Cerebellar cortex (tissue), 1 donor: ENCODE results near the gene MSANTD2.

ENCODE experiments used
- DNase-seq: peaks from one replicate; pipeline ENCODE4 v3.0.0-alpha.2; 2015; ENCODE audit warnings: low spot score

Gene MSANTD2

DNA sequence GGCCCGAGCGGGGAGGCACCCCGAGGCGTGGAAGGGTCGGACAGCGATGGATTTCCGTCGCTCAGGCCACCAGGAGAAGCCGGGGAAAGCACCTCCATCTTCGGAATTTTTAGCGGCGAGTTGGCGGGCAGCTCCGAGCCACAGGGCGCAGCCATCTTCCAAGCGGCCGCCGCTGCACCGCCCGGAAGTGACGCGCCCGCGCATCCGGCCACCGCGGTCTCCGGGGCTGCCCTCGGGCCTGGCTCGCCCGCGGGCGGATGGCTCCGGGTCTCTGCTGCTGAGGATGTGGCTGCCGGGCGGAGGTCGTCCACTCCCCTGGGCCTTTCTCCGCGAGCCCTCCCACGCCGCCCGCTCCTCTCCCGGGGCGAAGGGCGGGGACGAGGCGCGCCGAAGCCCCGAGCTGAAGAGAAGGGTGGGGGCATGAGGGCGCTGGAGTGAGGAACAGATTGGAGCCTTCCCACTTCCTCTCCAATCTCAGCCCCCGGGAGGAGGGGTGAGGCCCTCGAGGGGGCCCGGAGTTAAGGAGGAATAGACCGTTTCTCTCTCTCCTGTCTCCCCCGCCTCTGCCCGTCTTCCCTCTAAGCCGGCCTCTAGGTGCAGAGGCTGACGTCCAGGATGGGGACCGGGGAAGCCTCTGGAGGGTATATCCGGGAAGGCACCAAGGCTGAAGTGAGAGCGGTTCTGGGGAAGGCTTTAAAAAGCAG, at the start of gene MSANTD2:
MSANTD2 (minus strand) TSS at position 181 of the 704 bp plus-strand sequence; CDS start at position 155, 26 bp downstream.
- DNase-seq: peak; percentile 88

DNA sequence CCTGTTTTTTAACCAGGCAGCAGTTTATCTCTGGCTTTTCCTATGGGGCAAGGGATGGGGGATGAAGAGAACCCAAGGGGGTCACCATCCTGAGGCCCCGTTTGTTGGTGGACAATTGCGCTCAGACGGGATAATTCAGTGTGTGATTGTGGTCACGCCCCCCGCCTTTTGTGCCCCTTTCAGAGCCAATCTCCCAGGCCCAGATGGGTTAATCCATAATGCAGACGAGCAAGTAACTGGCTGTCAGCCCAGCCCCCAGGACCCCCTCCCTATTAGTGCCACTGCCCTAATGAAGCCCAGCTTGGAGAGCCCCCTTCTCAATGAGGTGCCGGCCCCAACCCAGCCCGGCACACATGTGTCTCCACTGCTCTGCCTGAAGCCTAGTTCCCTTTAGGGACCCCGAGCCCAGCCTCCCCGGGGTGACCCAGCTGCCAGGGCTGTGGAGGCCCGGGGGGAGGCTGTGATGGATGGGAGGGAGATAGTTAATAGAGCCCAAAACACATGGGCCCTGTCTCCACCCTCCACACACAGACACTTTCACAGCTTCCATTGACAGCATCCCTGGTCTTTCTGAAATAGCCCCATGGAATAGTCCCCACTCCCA, 46.0 kb upstream of the MSANTD2 start:
- DNase-seq: no peak

DNA sequence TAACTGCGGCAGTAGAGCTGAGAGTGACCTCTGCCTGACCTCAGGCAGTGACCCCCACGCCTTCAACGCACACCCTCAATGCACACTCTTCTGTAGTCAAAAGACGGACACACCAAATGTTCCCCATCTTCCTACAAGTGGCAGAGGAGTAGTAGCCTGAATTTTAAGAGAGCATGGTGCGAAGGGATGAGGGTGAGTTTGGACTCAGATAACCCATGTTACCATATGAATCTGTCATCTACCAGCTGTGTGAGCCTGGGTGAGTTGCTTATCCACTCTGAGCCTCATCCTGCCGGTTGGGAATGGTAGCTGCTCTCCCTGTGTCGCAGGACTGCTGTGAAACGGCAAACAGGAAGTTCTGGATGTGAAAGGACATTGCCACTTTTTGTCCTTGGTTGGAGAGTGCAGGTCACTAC, 44.5 kb upstream of the MSANTD2 start:
- DNase-seq: no peak

DNA sequence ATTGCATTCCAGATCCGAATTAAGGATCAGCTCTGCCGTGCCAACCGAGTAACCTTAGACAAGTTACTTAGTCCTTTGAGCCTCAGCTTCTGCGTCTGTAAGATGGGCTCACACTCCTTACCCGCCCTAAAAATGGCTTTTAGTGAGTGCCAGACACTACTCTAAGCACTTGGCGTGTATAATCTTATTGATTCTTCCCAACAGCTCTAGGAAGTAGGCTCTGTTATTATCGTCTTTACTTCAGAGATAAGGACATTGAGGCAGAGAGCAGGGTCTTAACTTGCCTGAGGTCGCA, 43.4 kb upstream of the MSANTD2 start:
- no peak for DNase-seq

DNA sequence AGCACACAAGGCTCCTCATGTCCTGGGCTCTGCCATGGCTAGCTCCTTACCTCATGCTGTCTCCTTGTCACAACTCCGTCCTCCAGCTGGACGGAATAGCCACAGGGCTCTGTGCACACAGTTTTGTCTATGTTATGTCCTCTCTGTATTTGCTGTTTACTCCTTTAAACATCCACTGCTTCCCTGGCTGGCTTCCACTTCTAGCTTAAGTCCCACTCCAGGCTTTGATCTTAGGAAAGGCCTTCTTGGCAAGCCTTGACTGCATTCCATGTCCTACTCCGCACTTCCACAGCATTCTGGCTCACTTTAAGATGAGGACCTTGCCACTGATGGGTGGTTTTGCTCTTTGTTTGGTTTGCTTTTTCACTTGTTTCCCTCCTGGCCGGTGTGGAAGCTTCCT, 42.1 kb upstream of the MSANTD2 start:
- no peak for DNase-seq

DNA sequence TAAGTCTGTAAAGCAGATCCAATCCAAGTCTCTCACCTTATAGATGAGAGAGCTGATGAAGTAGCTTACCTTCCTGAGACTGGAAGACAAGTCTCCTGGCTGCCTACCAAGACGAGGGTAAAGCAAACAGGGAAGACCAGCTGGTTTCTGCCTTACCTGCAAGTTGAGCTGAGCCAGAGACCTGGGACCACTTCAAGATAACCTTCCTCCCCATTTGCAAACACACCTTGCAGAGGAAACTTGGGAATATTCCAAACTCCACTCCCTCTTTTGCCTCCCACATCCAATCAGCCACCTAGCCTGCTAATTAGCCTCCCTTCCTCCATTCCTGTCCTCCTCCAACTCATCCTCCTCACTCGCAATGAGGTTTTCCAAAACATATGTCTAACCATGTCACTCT, 41.6 kb upstream of the MSANTD2 start:
- DNase-seq: no peak

DNA sequence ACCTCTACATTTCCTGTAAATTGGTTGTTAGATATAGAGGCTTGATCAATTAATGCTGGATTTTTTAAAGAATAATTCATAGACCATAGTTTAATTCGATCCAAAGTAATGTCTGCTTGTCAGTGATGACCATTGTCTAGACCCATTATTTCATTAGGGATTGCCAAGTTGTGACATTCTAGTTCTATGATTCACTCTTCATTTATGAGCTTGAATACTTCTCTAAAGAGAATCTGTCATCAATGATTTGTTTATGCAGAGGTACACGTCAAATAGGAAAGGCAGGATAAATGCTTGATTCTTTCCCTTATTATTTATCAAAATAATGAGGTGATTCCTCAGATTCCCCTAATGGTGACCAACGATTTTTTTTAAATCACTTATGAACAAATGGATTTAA, 41.0 kb upstream of the MSANTD2 start:
- DNase-seq: no peak

DNA sequence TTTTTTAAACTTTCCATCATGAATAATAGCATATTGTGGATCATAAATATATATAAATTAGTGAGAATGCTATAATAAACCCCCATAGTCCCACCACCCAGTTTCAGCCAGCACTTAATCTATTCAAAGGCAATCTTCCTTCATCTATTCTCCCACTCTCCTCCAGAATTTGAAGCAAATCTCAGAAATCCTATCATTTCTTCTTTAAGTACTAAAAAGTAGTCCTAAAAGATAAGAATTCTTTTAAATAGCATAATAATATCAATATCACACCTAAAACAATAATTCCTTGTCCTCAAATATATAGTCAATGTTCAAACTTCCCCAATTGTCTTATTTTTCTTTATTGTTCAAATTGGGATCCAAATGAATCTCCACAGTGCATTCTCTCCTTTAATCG, 40.5 kb upstream of the MSANTD2 start:
- DNase-seq: no peak

DNA sequence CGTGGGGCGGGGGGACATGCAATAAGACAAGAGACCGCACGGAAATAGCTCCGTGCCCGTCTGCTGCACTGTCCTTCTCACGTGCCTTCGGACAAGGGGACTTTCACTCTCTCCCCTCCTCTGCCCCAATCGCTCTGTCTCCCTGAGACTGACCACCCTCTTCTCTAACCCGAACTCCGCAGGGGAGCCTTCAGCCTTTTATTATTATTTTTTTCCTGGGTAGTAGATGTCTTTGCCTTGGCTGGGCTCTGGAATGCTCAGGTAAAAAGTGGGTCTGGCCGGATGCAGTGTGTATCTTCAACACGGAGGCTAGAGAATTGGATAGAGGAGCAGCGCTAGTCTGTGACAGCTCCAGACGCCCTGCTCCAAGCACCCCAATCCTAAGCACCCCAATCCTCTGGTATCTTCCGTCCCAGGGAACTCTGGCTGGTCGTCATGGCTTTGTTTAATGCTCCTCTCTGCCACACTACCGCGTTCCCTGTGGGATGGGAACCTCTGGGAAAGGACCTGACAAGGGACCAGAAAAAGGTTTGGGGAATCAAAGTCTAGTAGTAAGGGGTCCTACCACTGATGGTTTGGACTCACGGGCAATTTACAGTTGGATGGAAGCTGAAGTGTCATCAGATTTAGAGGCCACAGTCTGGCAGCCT, 39.9 kb upstream of the MSANTD2 start:
- DNase-seq: no peak

DNA sequence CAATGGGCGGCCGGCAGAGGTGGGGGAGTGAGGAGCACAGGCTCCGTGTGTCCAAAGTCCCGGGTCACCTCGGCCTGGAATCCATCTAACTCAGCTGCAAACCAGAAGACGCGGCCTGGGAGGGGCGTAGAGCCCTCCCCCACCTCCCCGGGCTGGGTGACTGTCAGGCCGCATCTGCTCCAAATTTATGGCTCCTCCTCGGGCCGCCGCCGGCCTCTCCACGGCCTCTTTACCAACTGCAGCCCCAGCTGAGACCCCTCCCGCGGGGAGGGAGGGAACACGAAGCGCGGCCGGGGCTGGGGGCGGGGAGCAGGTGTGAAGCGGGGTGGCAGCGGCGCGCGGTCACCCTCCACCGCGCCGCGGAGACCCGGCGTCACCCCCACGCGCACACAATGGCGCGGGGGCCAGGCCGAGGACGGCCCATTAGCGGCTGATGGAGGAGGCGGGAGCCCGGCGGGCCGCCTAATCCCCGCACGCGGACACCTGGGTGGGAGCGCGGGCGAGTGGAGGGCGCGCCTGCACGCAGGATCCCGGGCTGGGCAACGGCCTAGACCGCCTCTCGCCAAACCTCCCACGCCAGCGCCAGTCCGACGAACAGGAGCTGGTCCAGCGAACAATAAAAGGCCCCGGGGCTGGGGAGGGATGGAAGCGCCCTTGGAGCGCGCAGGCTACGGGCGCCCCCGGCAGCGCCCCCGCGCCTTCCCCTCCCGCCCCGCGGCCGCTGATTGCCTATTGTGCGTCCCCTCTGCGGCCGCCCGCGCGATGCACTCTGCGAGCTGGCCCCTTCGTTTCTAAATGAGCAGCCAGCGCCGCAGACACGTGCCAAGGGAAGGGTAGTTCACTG, 39.1 kb upstream of the MSANTD2 start:
- no peak for DNase-seq

DNA sequence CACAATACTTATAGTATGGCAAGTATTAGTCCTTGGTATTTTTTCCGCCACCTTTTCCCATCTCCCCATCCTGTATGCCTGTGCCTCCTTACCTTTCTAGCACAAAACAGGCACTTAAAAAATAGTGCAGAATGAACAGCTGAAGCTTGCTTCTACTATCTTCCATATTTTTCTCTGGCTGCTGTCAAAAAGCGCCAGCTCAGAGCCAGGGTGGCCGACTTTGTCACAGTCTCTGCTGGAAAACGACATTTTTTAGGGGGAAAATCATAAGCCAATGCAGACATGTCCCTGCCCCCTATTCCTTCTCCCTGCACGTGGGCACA, 38.6 kb upstream of the MSANTD2 start:
- DNase-seq: no peak

DNA sequence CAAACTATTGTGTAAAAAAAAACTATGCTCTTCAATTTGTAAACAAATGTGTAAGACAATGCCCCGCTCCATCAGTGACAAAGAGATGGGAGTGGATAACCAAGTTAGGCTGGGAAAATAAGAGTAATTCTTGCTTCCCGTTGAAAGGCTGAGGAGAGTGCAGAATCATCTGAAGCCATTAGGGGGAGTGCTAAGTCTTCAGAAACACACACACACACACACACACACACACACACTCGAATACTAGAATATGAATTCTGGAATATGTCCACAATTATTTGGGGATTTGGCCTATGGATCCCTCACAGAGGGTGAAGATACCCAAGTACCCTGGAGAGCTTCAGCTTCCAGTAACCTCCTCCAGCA, 37.3 kb upstream of the MSANTD2 start:
- peak; percentile 73 for DNase-seq

DNA sequence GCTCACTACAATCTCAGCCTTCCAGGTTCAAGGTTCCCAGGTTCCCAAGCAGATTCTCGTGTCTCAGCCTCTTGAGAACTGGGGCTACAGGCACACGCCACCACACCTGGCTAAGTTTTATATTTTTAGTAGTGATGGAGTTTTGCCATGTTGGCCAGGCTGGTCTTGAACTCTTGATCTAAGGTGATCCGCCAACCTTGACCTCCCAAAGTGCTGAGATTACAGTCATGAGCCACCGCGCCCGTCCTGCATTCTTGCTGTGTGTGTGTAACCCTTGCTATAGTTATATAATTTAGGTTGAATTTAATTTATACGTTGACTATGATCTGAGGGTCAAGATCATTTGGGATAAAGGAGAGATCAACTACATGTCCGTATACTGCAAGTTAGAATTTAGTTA, 35.7 kb upstream of the MSANTD2 start:
- DNase-seq: no peak

DNA sequence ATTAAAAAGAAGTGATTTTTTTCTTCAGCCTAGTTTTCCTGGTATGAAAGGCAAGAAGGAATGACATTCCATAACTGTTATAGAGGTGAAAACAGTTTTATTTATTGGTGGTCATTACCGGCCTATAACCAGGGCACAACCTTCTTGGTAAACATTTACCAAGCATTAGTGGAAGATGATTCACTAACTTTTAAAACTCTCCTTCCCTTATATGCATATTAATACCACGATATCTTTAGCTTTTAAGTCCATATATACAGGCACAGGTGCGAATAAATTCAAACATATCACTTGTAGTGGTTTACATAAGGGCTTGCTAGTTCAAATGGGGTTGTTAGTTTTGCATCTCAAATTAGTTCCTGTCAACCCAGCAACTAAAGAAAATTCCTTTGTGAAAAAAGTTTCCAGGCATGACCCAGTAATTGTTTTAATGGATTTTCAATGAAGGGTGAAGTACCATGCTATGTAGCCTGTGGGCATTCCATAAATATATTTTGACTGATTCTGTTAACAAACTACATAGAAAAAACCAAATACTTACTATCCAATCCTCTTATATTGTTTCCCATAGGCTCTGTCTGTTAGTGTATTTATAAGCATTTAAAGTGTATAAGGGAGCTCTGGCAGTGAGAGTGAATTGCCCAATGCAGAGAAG, 34.4 kb upstream of the MSANTD2 start:
- no peak for DNase-seq

DNA sequence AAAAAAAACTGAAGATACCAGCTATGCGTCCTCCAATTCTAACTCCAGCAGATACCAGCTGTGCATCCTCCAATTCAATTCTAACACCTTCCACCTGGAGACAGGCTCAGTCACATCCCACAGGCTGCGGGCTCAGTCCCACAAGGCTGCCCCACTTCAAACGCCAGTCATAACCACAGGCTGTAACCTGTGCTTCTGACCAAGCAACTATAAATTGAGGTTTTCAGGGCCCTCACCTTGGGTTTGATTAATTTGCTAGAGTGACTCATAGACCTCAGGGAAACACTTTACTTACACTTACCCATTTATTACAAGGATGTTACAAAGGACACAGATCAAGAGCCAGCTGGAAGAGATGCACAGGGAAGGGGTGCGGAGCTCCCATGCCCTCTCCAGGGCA, 32.4 kb upstream of the MSANTD2 start:
- no peak for DNase-seq

DNA sequence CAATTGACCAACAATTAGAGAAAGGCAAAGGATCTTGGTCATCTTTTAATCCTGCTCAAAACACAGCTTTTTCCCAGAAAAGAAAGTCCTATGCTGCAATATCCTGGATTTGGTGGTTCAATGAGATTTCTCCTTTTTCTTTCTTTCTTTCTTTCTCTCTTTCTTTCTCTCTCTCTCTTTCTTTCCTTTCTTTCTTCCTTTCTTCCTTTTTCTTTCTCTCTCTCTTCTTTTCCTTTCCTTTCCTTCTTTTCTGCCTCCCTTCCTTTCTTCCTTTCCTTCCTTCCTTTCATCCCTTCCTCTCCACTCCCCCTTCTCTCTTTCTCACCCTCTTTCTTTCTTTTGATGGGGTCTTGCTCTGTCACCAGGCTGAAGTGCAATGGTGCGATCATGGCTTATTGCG, 31.7 kb upstream of the MSANTD2 start:
- no peak for DNase-seq

DNA sequence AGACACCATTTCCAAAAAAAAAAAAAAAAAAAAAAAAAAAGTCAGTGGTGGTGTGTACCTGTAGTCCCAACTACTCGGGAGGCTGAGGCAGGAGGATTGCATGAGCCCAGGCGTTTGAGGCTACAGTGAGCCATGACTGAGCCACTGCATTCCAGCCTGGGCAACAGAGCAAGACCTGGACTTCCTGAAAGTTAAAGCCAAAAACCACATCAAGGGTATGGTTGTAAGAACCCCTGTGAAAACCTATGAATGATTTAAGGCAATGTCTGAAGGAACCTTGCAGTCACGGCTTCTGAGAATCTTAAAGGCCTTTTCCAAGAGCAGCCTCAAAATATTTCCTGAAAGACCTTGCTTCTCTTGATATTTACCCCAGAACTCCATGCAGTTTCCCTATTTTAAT, 30.5 kb upstream of the MSANTD2 start:
- DNase-seq: no peak

DNA sequence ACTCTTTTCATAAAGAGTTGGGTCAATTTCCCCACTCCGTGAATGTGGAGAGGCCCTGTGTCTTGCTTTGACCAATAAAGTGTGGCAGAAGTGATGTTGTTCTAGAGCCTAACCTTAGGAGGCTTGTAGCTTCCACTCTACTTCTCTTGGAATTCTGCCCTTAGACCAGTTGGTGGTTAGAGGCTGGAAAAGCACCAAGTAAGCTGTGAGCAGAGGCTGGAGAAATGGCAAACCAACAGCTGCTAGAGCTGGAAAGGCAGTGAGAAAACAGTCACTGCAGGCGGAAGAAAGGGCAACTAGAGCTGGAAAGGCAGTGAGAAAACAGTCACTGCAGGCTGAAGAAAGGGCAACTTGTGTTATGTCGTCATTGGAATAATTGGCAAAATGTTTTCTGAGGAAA, 29.8 kb upstream of the MSANTD2 start:
- no peak for DNase-seq

DNA sequence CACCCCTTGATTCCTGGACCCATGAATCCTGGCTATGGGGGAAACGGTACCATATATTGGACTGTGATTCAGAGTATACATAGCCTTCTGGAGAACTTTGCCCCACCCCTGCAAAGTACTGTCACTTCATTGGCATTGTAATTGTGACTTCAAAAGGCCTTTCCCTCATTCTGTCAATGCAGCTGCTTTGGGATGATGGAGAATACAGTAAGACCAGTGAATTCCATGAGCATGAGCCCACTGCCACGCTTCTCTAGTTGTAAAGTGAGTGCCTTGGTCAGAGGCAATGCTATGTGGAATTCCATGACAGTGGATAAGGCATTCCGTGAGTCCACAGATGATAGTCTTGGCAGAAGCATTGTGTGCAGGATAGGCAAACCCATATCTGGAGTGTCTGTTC, 25.7 kb upstream of the MSANTD2 start:
- no peak for DNase-seq

DNA sequence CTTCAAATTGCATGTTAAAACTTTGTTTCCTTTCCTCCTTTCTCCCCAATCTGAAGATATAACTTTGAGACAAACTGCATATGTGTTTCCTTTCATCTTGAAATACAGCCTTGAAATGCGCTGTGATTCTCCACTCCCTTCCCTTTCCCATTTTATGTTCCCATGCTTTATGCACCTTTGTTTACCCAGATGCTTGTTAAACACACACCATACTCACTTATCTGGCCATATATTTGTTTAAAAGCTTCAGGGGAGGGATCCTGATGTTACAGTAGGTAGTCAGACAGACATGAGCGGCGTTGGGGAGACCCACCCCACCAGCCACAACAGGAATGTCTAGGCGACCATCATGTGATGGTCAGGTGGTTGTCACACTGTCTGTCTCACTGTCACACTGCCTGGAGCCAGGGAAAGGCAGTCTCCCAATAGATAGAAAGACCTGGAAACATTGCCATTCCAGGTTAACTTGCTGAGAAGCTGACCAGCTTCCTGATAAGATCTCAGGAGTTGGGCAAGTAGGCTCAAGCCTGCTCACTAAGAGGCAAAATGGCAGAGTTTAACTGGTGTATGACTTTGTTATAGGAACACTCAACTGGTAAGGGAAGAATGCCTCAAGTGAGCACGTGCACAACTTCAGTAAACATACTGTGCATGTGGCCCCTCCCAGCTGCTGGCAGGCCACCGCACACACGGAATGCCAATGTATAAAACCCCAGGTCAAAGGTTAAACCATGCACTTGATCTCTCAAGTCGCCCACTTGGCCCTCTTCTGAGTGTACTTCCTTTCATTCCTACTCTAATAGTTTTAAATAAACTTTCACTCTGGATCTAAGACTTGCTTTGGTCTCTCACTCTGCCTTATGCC, 23.5 kb upstream of the MSANTD2 start:
- DNase-seq: no peak

DNA sequence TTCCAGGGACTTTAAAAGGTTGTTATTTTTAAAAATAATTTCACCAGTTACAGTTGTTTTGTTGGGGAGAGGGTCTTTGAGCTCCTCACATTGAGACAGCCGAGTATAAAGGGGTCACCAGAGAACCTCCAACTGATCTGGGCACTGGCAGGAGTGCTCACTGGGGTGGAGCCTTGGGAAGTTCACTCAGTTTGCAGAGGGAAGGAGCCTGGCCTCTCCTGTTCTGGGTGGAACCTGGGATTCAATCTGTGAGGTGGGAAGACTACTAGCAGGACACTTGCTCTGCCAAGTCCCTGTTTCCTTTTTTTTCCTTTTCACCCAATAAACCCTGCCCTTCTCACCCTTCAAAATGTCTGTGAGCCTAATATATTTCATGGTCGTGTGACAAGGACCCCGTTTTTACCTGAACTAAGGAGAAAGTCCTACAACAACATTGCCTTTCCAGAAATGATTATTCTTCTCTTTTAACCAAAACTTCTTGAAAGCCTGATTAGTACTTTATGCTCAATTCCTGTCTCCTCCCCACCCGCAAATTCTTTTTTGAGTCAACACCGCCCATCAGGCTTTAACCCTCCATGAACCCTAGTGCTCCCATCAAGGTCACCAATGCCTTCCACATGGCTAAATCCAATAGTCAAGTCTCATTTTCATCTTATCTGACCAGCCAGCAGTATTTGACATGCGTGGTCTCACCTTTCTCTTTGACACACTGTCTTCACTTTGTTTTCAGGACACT, 22.0 kb upstream of the MSANTD2 start:
- DNase-seq: no peak
